Cardiac fibroblast (primary cell): ENCODE data around the gene THADA.

Experiments used
- DNase-seq, 2 donors: peaks; one replicate each; pipeline versions ENCODE4 v3.0.0 to v3.0.0-alpha.2; 2010; ENCODE audit warnings: low read depth in 2 of 2
- H3K4me3 ChIP-seq, 2 donors: replicated peaks in 1 of 2; 1 replicate in 1 of 2; 2 replicates in 1 of 2; pipeline ENCODE4 v1.5.1; 2011; ENCODE audit warnings: low read depth in 2 of 2, low read length in 2 of 2, mild to moderate bottlenecking in 2 of 2, moderate library complexity in 1 of 2
- CTCF ChIP-seq: IDR thresholded peaks from one replicate; pipeline ENCODE4 v1.5.1; 2011; ENCODE audit warnings: low read depth, mild to moderate bottlenecking, low read length, inconsistent platforms

Gene THADA

GRCh38 chr2:43183743-43184142, 412.1 kb downstream of the THADA start:
- H3K4me3 ChIP-seq, result no peak overlapping the region
- no peak for TF ChIP-seq CTCF
- no peak for DNase-seq

- H3K4me3 ChIP-seq, result no peak overlapping the region
- TF ChIP-seq CTCF, result no peak
- DNase-seq, result no peak
Observed at GRCh38 chr2:43180897-43181296, 414.9 kb downstream of the THADA start.
